CMK (cell line): ENCODE measurements around the gene FBLN2.
"Not testable (repeated sequence)": the region's sequence is repeated elsewhere in the genome, so short reads cannot be mapped to it uniquely, and the experiment has no call there.

Source experiments
- DNase-seq: peaks from one replicate; pipeline ENCODE4 v3.0.0-alpha.2; 2010; ENCODE audit warnings: low read depth

The FBLN2 gene

GRCh38 chr3:13548696-13549622, at the start of gene FBLN2:
Gene FBLN2, plus strand, starts transcription at chr3:13549125. Its CDS starts 21,231 bp downstream, at chr3:13570356.
- peak; percentile 48 for DNase-seq

- not testable (repeated sequence) for DNase-seq
Measured at GRCh38 chr3:13499246-13499645, 49.7 kb upstream of the FBLN2 start.

- peak; percentile 24 for DNase-seq
Measured at GRCh38 chr3:13500133-13500885, 48.6 kb upstream of the FBLN2 start.

- no peak for DNase-seq
Measured at GRCh38 chr3:13501056-13501455, 47.9 kb upstream of the FBLN2 start.

- no peak for DNase-seq
Measured at GRCh38 chr3:13501521-13501920, 47.4 kb upstream of the FBLN2 start.

GRCh38 chr3:13501958-13502790, 46.8 kb upstream of the FBLN2 start:
- DNase-seq: no peak

GRCh38 chr3:13502791-13503060, 46.2 kb upstream of the FBLN2 start:
- no peak for DNase-seq

- no peak for DNase-seq
Measured at GRCh38 chr3:13504161-13504831, 44.6 kb upstream of the FBLN2 start.

- DNase-seq: no peak
Measured at GRCh38 chr3:13505147-13506130, 43.5 kb upstream of the FBLN2 start.

- DNase-seq: no peak
Measured at GRCh38 chr3:13506239-13506638, 42.7 kb upstream of the FBLN2 start.

- no peak for DNase-seq
Measured at GRCh38 chr3:13506680-13507079, 42.2 kb upstream of the FBLN2 start.

- no peak for DNase-seq
Measured at GRCh38 chr3:13507247-13507569, 41.7 kb upstream of the FBLN2 start.

GRCh38 chr3:13507570-13508339, 41.2 kb upstream of the FBLN2 start:
- no peak for DNase-seq

GRCh38 chr3:13508496-13508895, 40.4 kb upstream of the FBLN2 start:
- no peak for DNase-seq

GRCh38 chr3:13509059-13509815, 39.7 kb upstream of the FBLN2 start:
- no peak for DNase-seq

- no peak for DNase-seq
Measured at GRCh38 chr3:13509816-13510192, 39.1 kb upstream of the FBLN2 start.

GRCh38 chr3:13512451-13512850, 36.5 kb upstream of the FBLN2 start:
- no peak for DNase-seq

GRCh38 chr3:13513051-13513912, 35.6 kb upstream of the FBLN2 start:
- no peak for DNase-seq
